SK-N-SH (cell line): ENCODE measurements around the gene RORB.

Experiments
- CHD2 ChIP-seq: fragments of 150-350 bp; IDR thresholded peaks from 2 replicates; pipeline ENCODE4 v1.6.1; 2018; ENCODE audit warnings: low read length; ENCODE audit not compliant: partially characterized antibody
- CTCF ChIP-seq: fragments of 200-600 bp; sonication (generic); IDR thresholded peaks from 2 replicates; pipeline ENCODE4 v1.6.1; 2017; ENCODE audit warnings: antibody characterized with exemption, mild to moderate bottlenecking, moderate library complexity
- EZH2phosphoT487 ChIP-seq: fragments of 200-600 bp; sonication (generic); IDR thresholded peaks from 2 replicates; pipeline ENCODE4 v1.6.1; 2017; ENCODE audit warnings: low read depth, mixed run types, mild to moderate bottlenecking, antibody characterized with exemption, moderate library complexity, borderline replicate concordance
- GABPA ChIP-seq: IDR thresholded peaks from 2 replicates; pipeline ENCODE4 v1.4.0; 2012; ENCODE audit warnings: low read depth, mild to moderate bottlenecking
- NRF1 ChIP-seq: IDR thresholded peaks from 2 replicates; pipeline ENCODE4 v1.6.1; 2012; ENCODE audit warnings: low read depth, mild to moderate bottlenecking, low read length
- RAD21 ChIP-seq: IDR thresholded peaks from 2 replicates; pipeline ENCODE4 v1.6.1; 2012; ENCODE audit warnings: mild to moderate bottlenecking, low read length
- RFX5 ChIP-seq: IDR thresholded peaks from 2 replicates; pipeline ENCODE4 v1.6.1; 2012; ENCODE audit warnings: mild to moderate bottlenecking, improper control_type of control experiment, low read length
- TCF12 ChIP-seq: IDR thresholded peaks from 2 replicates; pipeline ENCODE4 v1.4.0; 2012
- TEAD4 ChIP-seq: IDR thresholded peaks from 2 replicates; pipeline ENCODE4 v1.4.0; 2012; ENCODE audit warnings: mild to moderate bottlenecking, borderline replicate concordance; ENCODE audit not compliant: insufficient read depth
- TF ChIP-seq, protein P1 (sequence below): IDR thresholded peaks from 2 replicates; pipeline ENCODE4 v1.4.0; 2012; ENCODE audit warnings: low read depth
- TF ChIP-seq, protein P2 (sequence below): fragments of 150-350 bp; IDR thresholded peaks from 2 replicates; pipeline ENCODE4 v1.6.1; 2017; ENCODE audit warnings: antibody characterized with exemption, low read length, low read depth, borderline replicate concordance
- TF ChIP-seq, protein P3 (sequence below): IDR thresholded peaks from 2 replicates; pipeline ENCODE4 v1.6.1; 2012; ENCODE audit warnings: mild to moderate bottlenecking, low read depth, low read length, moderate library complexity

- TF ChIP-seq NRF1 (no peak), CTCF (no peak), TEAD4 (no peak), TCF12 (no peak), RAD21 (no peak), CHD2 (no peak), EZH2phosphoT487 (no peak), GABPA (no peak), RFX5 (no peak)
- TF ChIP-seq, protein P1, sequence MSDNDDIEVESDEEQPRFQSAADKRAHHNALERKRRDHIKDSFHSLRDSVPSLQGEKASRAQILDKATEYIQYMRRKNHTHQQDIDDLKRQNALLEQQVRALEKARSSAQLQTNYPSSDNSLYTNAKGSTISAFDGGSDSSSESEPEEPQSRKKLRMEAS: no peak
- TF ChIP-seq, protein P2, sequence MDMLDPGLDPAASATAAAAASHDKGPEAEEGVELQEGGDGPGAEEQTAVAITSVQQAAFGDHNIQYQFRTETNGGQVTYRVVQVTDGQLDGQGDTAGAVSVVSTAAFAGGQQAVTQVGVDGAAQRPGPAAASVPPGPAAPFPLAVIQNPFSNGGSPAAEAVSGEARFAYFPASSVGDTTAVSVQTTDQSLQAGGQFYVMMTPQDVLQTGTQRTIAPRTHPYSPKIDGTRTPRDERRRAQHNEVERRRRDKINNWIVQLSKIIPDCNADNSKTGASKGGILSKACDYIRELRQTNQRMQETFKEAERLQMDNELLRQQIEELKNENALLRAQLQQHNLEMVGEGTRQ: no peak
- TF ChIP-seq, protein P3, sequence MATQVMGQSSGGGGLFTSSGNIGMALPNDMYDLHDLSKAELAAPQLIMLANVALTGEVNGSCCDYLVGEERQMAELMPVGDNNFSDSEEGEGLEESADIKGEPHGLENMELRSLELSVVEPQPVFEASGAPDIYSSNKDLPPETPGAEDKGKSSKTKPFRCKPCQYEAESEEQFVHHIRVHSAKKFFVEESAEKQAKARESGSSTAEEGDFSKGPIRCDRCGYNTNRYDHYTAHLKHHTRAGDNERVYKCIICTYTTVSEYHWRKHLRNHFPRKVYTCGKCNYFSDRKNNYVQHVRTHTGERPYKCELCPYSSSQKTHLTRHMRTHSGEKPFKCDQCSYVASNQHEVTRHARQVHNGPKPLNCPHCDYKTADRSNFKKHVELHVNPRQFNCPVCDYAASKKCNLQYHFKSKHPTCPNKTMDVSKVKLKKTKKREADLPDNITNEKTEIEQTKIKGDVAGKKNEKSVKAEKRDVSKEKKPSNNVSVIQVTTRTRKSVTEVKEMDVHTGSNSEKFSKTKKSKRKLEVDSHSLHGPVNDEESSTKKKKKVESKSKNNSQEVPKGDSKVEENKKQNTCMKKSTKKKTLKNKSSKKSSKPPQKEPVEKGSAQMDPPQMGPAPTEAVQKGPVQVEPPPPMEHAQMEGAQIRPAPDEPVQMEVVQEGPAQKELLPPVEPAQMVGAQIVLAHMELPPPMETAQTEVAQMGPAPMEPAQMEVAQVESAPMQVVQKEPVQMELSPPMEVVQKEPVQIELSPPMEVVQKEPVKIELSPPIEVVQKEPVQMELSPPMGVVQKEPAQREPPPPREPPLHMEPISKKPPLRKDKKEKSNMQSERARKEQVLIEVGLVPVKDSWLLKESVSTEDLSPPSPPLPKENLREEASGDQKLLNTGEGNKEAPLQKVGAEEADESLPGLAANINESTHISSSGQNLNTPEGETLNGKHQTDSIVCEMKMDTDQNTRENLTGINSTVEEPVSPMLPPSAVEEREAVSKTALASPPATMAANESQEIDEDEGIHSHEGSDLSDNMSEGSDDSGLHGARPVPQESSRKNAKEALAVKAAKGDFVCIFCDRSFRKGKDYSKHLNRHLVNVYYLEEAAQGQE: no peak
Observed at GRCh38 chr9:74711341-74711740, 214.2 kb downstream of the RORB start.
